HCT116 (cell line): ENCODE results near the gene ASPN. TPM values are rescaled to one million over a fixed set of nuclear protein-coding genes. Genes with fewer than 3 reads are reported as not detected.

Experiments used
- ATAC-seq: fragments of 200-7000 bp; cut with Tn5 transposase; 2 replicates; pipeline ENCODE4 v1.9.1; 2020; ENCODE audit warnings: mild to moderate bottlenecking, moderate library complexity
- BruUV-seq: library from RNA; stranded (reverse); fragments of 400-500 nt; replicated peaks from 2 replicates; lab custom pipeline; 2021; lab: Mats Ljungman, UMichigan
- CTCF ChIA-PET: fragments of 300-600 bp; sonication (Branson Sonifier 250); formaldehyde crosslinking; loops from one replicate; lab custom pipeline; 2021; ENCODE audit warnings: antibody characterized with exemption; lab: Charles Lee
- POLR2A ChIA-PET: fragments of 300-600, 350-600 bp; sonication (Branson Sonifier 250); formaldehyde crosslinking; loops from one replicate; lab custom pipeline; 2021; ENCODE audit warnings: antibody characterized with exemption; lab: Charles Lee
- RAD21 ChIA-PET, 2 experiments: fragments of 300-600 bp; sonication (Branson Sonifier 250); formaldehyde crosslinking; loops; one replicate each; lab custom pipeline; 2023; ENCODE audit warnings: low total read pairs in 2 of 2; ENCODE audit not compliant: uncharacterized antibody in 2 of 2, unreplicated experiment in 2 of 2, low non-redundant PET in 1 of 2; lab: Charles Lee
- DNase-seq: peaks from one replicate; pipeline ENCODE4 v3.0.0-alpha.2; 2010; ENCODE audit warnings: low read depth, low spot score
- H2AFZ ChIP-seq: fragments of 200-600 bp; shearing (Covaris generic), sonication (generic); 2 replicates; pipeline ENCODE4 v1.6.1; 2017; ENCODE audit warnings: low read depth, mixed run types, mixed read lengths, antibody characterized with exemption, low read length; ENCODE audit not compliant: poor library complexity, severe bottlenecking
- H3K27ac ChIP-seq: 2 replicates; pipeline ENCODE4 v1.5.1; 2012; ENCODE audit warnings: low read depth, low read length
- H3K27me3 ChIP-seq: fragments of 200-600 bp; sonication (generic); 2 replicates; pipeline ENCODE4 v1.6.1; 2016; ENCODE audit warnings: mixed run types, low read length, mixed read lengths; ENCODE audit not compliant: insufficient read depth
- H3K36me3 ChIP-seq, 2 experiments: fragments of 200-500 bp in 1 of 2; fragments of 200-600 bp in 1 of 2; sonication (Bioruptor generic) in 1 of 2; sonication (generic) in 1 of 2; 2 replicates each; pipeline versions ENCODE4 v1.5.1 to v1.6.1; 2014 to 2016; ENCODE audit warnings: low read length in 2 of 2, inconsistent platforms in 1 of 2, mixed read lengths in 1 of 2, mixed run types in 1 of 2; ENCODE audit not compliant: insufficient read depth in 2 of 2, control insufficient read depth in 1 of 2
- H3K4me1 ChIP-seq, 2 experiments: fragments of 200-600 bp in 1 of 2; sonication (generic) in 1 of 2; 2 replicates each; pipeline versions ENCODE4 v1.5.1 to v1.6.1; 2012 to 2017; ENCODE audit warnings: low read length in 2 of 2, inconsistent platforms in 1 of 2, mild to moderate bottlenecking in 1 of 2, mixed read lengths in 1 of 2, mixed run types in 1 of 2, moderate library complexity in 1 of 2; ENCODE audit not compliant: insufficient read depth in 2 of 2, control insufficient read depth in 1 of 2
- H3K4me2 ChIP-seq: fragments of 200-600 bp; sonication (generic); 2 replicates; pipeline ENCODE4 v1.6.1; 2017; ENCODE audit warnings: mixed run types, low read length, mixed read lengths
- H3K4me3 ChIP-seq, 2 experiments: fragments of 200-600 bp in 1 of 2; sonication (generic) in 1 of 2; replicated peaks in 1 of 2; 2 replicates each; pipeline ENCODE4 v1.5.1; 2011 to 2016; ENCODE audit warnings: low read length in 2 of 2, control low read depth in 1 of 2, low read depth in 1 of 2, mild to moderate bottlenecking in 1 of 2, mixed read lengths in 1 of 2, mixed run types in 1 of 2
- H3K79me2 ChIP-seq: fragments of 200-600 bp; sonication (generic); 2 replicates; pipeline ENCODE4 v1.6.1; 2017; ENCODE audit warnings: mild to moderate bottlenecking, mixed run types, low read length, moderate library complexity, mixed read lengths; ENCODE audit not compliant: insufficient read depth
- H3K9ac ChIP-seq: fragments of 200-600 bp; sonication (generic); 2 replicates; pipeline ENCODE4 v1.6.1; 2016; ENCODE audit warnings: low read length, mixed read lengths
- H3K9me2 ChIP-seq: fragments of 200-600 bp; sonication (generic), shearing (Covaris generic); 2 replicates; pipeline ENCODE4 v1.6.1; 2017; ENCODE audit warnings: mixed run types, mild to moderate bottlenecking, moderate library complexity; ENCODE audit not compliant: insufficient read depth
- H3K9me3 ChIP-seq, 2 experiments: fragments of 200-500 bp in 1 of 2; fragments of 200-600 bp in 1 of 2; sonication (Bioruptor generic) in 1 of 2; sonication (generic) in 1 of 2; 2 replicates each; pipeline ENCODE4 v1.6.1; 2014 to 2017; ENCODE audit warnings: low read length in 2 of 2, mixed read lengths in 2 of 2, inconsistent platforms in 1 of 2, low read depth in 1 of 2, mild to moderate bottlenecking in 1 of 2, mixed run types in 1 of 2, moderate library complexity in 1 of 2; ENCODE audit not compliant: control insufficient read depth in 1 of 2, insufficient read depth in 1 of 2
- H4K20me1 ChIP-seq: fragments of 200-600 bp; sonication (generic), shearing (Covaris generic); 2 replicates; pipeline ENCODE4 v1.6.1; 2017; ENCODE audit warnings: mixed run types, mild to moderate bottlenecking, moderate library complexity; ENCODE audit not compliant: insufficient read depth
- CBX3 ChIP-seq: IDR thresholded peaks from 2 replicates; pipeline ENCODE4 v1.6.1; 2012; ENCODE audit warnings: low read depth
- CEBPB ChIP-seq: IDR thresholded peaks from 2 replicates; pipeline ENCODE4 v1.6.1; 2012; ENCODE audit warnings: low read depth
- EGR1 ChIP-seq: IDR thresholded peaks from 2 replicates; pipeline ENCODE4 v1.6.1; 2012; ENCODE audit warnings: low read depth
- ELF1 ChIP-seq: IDR thresholded peaks from 2 replicates; pipeline ENCODE4 v1.6.1; 2012; ENCODE audit warnings: low read depth, borderline replicate concordance
- EZH2 ChIP-seq: fragments of 200-600 bp; sonication (generic); IDR thresholded peaks from 2 replicates; pipeline ENCODE4 v1.6.1; 2017; ENCODE audit warnings: antibody characterized with exemption, mixed run types
- EZH2phosphoT487 ChIP-seq: fragments of 200-600 bp; IDR thresholded peaks from 2 replicates; pipeline ENCODE4 v1.6.1; 2018; ENCODE audit warnings: antibody characterized with exemption, borderline replicate concordance
- FOSL1 ChIP-seq: IDR thresholded peaks from 2 replicates; pipeline ENCODE4 v1.6.1; 2012; ENCODE audit warnings: low read depth
- JUND ChIP-seq: IDR thresholded peaks from 2 replicates; pipeline ENCODE4 v1.6.1; 2012
- POLR2A ChIP-seq: IDR thresholded peaks from 2 replicates; pipeline ENCODE4 v1.7.0; 2011; ENCODE audit warnings: borderline replicate concordance; ENCODE audit not compliant: insufficient read depth, insufficient read length; ENCODE audit errors: extremely low read depth
- POLR2AphosphoS5 ChIP-seq: IDR thresholded peaks from 2 replicates; pipeline ENCODE4 v1.6.1; 2011; ENCODE audit warnings: mild to moderate bottlenecking, low read depth, low read length, moderate library complexity
- RAD21 ChIP-seq: IDR thresholded peaks from 2 replicates; pipeline ENCODE4 v1.6.1; 2012; ENCODE audit warnings: low read depth, mild to moderate bottlenecking
- SIN3A ChIP-seq: IDR thresholded peaks from 2 replicates; pipeline ENCODE4 v1.6.1; 2012; ENCODE audit warnings: low read depth
- SP1 ChIP-seq: IDR thresholded peaks from 2 replicates; pipeline ENCODE4 v1.6.1; 2012; ENCODE audit warnings: low read depth
- SRF ChIP-seq: IDR thresholded peaks from 2 replicates; pipeline ENCODE4 v1.6.1; 2012; ENCODE audit warnings: low read depth
- TCF7L2 ChIP-seq: IDR thresholded peaks from 2 replicates; pipeline ENCODE4 v1.7.0; 2011; ENCODE audit warnings: borderline replicate concordance, inconsistent platforms; ENCODE audit not compliant: insufficient read depth, insufficient read length; ENCODE audit errors: extremely low read depth
- YY1 ChIP-seq: IDR thresholded peaks from 2 replicates; pipeline ENCODE4 v1.6.1; 2011; ENCODE audit warnings: low read length, low read depth, moderate library complexity, mild to moderate bottlenecking; ENCODE audit not compliant: insufficient replicate concordance; ENCODE audit errors: extremely low read depth
- ZFX ChIP-seq: fragments of 450-650 bp; IDR thresholded peaks from 2 replicates; pipeline ENCODE4 v1.6.1; 2017
- ZNF274 ChIP-seq: fragments of 200-500 bp; sonication (Bioruptor generic); IDR thresholded peaks from 2 replicates; pipeline ENCODE4 v1.6.1; 2014; ENCODE audit warnings: mild to moderate bottlenecking, low read depth, low read length, inconsistent platforms
- intact Hi-C: fragments of 100-400 bp; cut with micrococcal nuclease; formaldehyde crosslinking; loops from 2 replicates; pipeline ENCODE4 v1.10.0; 2022
- total RNA-seq: library from RNA; stranded (reverse); gene quantifications from one replicate; pipeline ENCODE4 v1.2.1, GENCODE V29; 2021; ENCODE audit not compliant: unreplicated experiment
- TF ChIP-seq, protein P1 (sequence below): IDR thresholded peaks from 2 replicates; pipeline ENCODE4 v1.6.1; 2012
- TF ChIP-seq, protein P2 (sequence below), 3 experiments: fragments of 200-600 bp in 1 of 3; sonication (generic) in 1 of 3; IDR thresholded peaks in 2 of 3; conservative IDR thresholded peaks in 1 of 3; 2 replicates each; pipeline ENCODE4 v1.5.1; 2012 to 2017; ENCODE audit warnings: low read depth in 2 of 3, low read length in 2 of 3, antibody characterized with exemption in 1 of 3, borderline replicate concordance in 1 of 3, control low read depth in 1 of 3, mild to moderate bottlenecking in 1 of 3, mixed read lengths in 1 of 3, mixed run types in 1 of 3, moderate library complexity in 1 of 3; ENCODE audit not compliant: insufficient read depth in 1 of 3
- TF ChIP-seq, protein P3 (sequence below): IDR thresholded peaks from 2 replicates; pipeline ENCODE4 v1.6.1; 2012

ASPN gene
- total RNA-seq, 1 experiment from 2014 or later: not detected

DNA sequence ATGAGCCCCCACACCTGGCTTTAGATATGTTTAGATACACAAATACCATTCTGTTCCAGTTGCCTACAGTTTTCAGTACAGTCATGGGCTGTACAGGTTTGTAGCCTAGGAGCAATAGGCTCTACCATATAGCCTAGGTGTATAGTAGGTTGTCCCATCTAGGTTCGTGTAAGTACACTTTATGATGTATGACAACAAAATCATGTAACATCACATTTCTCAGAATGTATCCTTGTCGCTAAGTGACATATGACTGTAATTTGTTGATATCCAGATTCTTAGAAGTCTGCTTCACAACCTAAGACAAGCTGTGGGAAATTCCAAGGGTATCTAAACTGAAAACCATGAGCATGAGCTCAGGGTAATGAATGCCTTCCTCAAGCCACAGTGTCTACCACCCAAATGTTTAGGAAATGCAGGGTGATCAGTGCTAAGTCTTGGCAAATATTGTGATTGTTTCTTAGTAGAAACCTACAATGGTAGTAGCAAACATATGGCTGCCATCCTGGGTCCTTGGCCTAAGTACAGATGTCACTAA lies 45.1 kb upstream of the ASPN start:
- no peaks in the 10 kb centered on the region for H3K9me3 ChIP-seq
- no peaks in the 10 kb centered on the region for H3K79me2 ChIP-seq
- H3K9me2 ChIP-seq: no peaks in the 10 kb centered on the region
- RAD21 ChIA-PET: no interaction called here
- BruUV-seq: no TSS peak
- TF ChIP-seq ZNF274: no peak
- no peak for TF ChIP-seq EZH2phosphoT487
- TF ChIP-seq TCF7L2: no peak
- no peak for TF ChIP-seq ELF1
- no peak for TF ChIP-seq SIN3A
- no peak for TF ChIP-seq YY1
- no peak for TF ChIP-seq EZH2
- TF ChIP-seq RAD21: no peak
- no peak for TF ChIP-seq SP1
- no peak for TF ChIP-seq EGR1
- TF ChIP-seq JUND: no peak
- ATAC-seq: no peak
- H3K27me3 ChIP-seq: no peaks in the 10 kb centered on the region
- H3K4me3 ChIP-seq: no peak overlapping the region
- intact Hi-C loops: no loop called here
- no peak overlapping the region for H3K4me2 ChIP-seq
- no peak for DNase-seq
- CTCF ChIA-PET: no interaction called here
- H3K36me3 ChIP-seq: no peaks in the 10 kb centered on the region
- H4K20me1 ChIP-seq: no peaks in the 10 kb centered on the region
- H3K27ac ChIP-seq: no peak overlapping the region
- POLR2A ChIA-PET: no interaction called here
- no peak overlapping the region for H3K9ac ChIP-seq
- H2AFZ ChIP-seq: no peak overlapping the region
- H3K4me1 ChIP-seq: no peaks in the 10 kb centered on the region

GRCh38 chr9:92525306-92525705 lies 43.0 kb upstream of the ASPN start:
- H3K36me3 ChIP-seq: no peaks in the 10 kb centered on the region
- H3K4me2 ChIP-seq: no peak overlapping the region
- no TSS peak for BruUV-seq
- ChIA-PET CTCF (no interaction called here), POLR2A (no interaction called here), RAD21 (no interaction called here)
- no peak overlapping the region for H3K4me3 ChIP-seq
- no peaks in the 10 kb centered on the region for H4K20me1 ChIP-seq
- intact Hi-C loops: no loop called here
- H3K9ac ChIP-seq: no peak overlapping the region
- H3K4me1 ChIP-seq: no peaks in the 10 kb centered on the region
- ATAC-seq: no peak
- no peak overlapping the region for H3K27ac ChIP-seq
- no peaks in the 10 kb centered on the region for H3K27me3 ChIP-seq
- H2AFZ ChIP-seq: no peak overlapping the region
- H3K9me3 ChIP-seq: no peaks in the 10 kb centered on the region
- H3K9me2 ChIP-seq: no peaks in the 10 kb centered on the region
- no peaks in the 10 kb centered on the region for H3K79me2 ChIP-seq
- DNase-seq: no peak
- TF ChIP-seq, protein P1, sequence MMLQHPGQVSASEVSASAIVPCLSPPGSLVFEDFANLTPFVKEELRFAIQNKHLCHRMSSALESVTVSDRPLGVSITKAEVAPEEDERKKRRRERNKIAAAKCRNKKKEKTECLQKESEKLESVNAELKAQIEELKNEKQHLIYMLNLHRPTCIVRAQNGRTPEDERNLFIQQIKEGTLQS: no peak
- no peak for TF ChIP-seq FOSL1
- TF ChIP-seq CBX3: no peak
- TF ChIP-seq ELF1: no peak
- no peak for TF ChIP-seq POLR2A
- no peak for TF ChIP-seq SRF
- TF ChIP-seq YY1: no peak
- TF ChIP-seq, protein P2, sequence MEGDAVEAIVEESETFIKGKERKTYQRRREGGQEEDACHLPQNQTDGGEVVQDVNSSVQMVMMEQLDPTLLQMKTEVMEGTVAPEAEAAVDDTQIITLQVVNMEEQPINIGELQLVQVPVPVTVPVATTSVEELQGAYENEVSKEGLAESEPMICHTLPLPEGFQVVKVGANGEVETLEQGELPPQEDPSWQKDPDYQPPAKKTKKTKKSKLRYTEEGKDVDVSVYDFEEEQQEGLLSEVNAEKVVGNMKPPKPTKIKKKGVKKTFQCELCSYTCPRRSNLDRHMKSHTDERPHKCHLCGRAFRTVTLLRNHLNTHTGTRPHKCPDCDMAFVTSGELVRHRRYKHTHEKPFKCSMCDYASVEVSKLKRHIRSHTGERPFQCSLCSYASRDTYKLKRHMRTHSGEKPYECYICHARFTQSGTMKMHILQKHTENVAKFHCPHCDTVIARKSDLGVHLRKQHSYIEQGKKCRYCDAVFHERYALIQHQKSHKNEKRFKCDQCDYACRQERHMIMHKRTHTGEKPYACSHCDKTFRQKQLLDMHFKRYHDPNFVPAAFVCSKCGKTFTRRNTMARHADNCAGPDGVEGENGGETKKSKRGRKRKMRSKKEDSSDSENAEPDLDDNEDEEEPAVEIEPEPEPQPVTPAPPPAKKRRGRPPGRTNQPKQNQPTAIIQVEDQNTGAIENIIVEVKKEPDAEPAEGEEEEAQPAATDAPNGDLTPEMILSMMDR (IDR thresholded peaks at IDR 0.05 in 2 of 3, conservative IDR thresholded peaks at IDR 0.05 in 1 of 3; ENCODE audit: borderline replicate concordance in 1 of 3, insufficient read depth in 1 of 3, low read depth in 2 of 3, low read length in 2 of 3): no peak
- TF ChIP-seq POLR2AphosphoS5: no peak
- no peak for TF ChIP-seq EGR1
- TF ChIP-seq EZH2phosphoT487: no peak
- no peak for TF ChIP-seq ZFX
- no peak for TF ChIP-seq CEBPB
- TF ChIP-seq, protein P3, sequence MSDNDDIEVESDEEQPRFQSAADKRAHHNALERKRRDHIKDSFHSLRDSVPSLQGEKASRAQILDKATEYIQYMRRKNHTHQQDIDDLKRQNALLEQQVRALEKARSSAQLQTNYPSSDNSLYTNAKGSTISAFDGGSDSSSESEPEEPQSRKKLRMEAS: no peak
- TF ChIP-seq RAD21: no peak
